NCI-H128 (cell line): ENCODE measurements around the gene GNPTG.

Experiments
- DNase-seq: peaks from one replicate; lab custom pipeline; 2025; ENCODE audit not compliant: unreplicated experiment; lab: John Stamatoyannopoulos, UW

The GNPTG gene

GRCh38 chr16:1351582-1352362, at the start of gene GNPTG, which contains the start of gene TSR3:
Gene GNPTG (plus strand): TSS chr16:1351931. CDS start chr16:1351966, 35 bp downstream.
Gene TSR3 (minus strand): TSS chr16:1351878. CDS start chr16:1351804, 74 bp downstream.
- DNase-seq, result peak; percentile 26

- no peak for DNase-seq
Measured at GRCh38 chr16:1305823-1306222, 45.9 kb upstream of the GNPTG start.

- DNase-seq, result no peak
Measured at GRCh38 chr16:1306334-1306733, 45.4 kb upstream of the GNPTG start.

GRCh38 chr16:1308036-1308976, 43.4 kb upstream of the GNPTG start:
- no peak for DNase-seq

GRCh38 chr16:1308977-1309885, 42.5 kb upstream of the GNPTG start, which contains the start of gene UBE2I:
Gene UBE2I (plus strand): TSS chr16:1309636. CDS start chr16:1314031, 4,395 bp downstream.
- DNase-seq, result peak; percentile 93

- no peak for DNase-seq
Measured at GRCh38 chr16:1309888-1310831, 41.6 kb upstream of the GNPTG start.

GRCh38 chr16:1310832-1311200, 40.9 kb upstream of the GNPTG start:
- no peak for DNase-seq

GRCh38 chr16:1311212-1311737, 40.5 kb upstream of the GNPTG start:
- DNase-seq, result no peak

- DNase-seq, result no peak
Measured at GRCh38 chr16:1311738-1312466, 39.8 kb upstream of the GNPTG start.

GRCh38 chr16:1312467-1312816, 39.3 kb upstream of the GNPTG start:
- no peak for DNase-seq

- DNase-seq, result no peak
Measured at GRCh38 chr16:1312903-1313302, 38.8 kb upstream of the GNPTG start.

- no peak for DNase-seq
Measured at GRCh38 chr16:1313721-1314369, 37.9 kb upstream of the GNPTG start.

- DNase-seq, result no peak
Measured at GRCh38 chr16:1314399-1315068, 37.2 kb upstream of the GNPTG start.

GRCh38 chr16:1315081-1316032, 36.4 kb upstream of the GNPTG start:
- DNase-seq, result no peak

GRCh38 chr16:1316033-1316405, 35.7 kb upstream of the GNPTG start:
- no peak for DNase-seq

- DNase-seq, result no peak
Measured at GRCh38 chr16:1317479-1318267, 34.1 kb upstream of the GNPTG start.
